ENCODE results near the gene TUBB1.
"Not testable (repeated sequence)": the region's sequence is repeated elsewhere in the genome, so short reads cannot be mapped to it uniquely, and the experiment has no call there.

The TUBB1 gene

DNA sequence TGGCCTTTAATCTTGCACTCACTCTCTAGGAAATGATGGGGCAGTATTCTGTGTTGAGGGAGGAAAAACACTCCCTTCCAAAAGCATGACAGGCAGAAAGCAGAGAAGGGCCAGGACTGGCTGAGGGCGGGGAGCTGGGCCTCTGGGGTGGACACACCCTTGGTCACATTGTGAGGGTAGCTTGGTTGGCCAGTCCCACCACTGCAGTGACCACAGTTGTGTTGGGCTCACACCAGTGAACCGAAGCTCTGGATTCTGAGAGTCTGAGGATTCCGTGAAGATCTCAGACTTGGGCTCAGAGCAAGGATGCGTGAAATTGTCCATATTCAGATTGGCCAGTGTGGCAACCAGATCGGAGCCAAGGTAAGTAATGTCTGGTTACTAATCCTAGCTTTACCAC is at the start of gene TUBB1:
TSS of gene TUBB1 (plus strand) at position 213 of the 400 bp plus-strand sequence. CDS start at position 307, 94 bp downstream.
- in situ Hi-C loops (cut with HindIII; ENCODE audit: low sequenced_read_pairs) = no loop called here

DNA sequence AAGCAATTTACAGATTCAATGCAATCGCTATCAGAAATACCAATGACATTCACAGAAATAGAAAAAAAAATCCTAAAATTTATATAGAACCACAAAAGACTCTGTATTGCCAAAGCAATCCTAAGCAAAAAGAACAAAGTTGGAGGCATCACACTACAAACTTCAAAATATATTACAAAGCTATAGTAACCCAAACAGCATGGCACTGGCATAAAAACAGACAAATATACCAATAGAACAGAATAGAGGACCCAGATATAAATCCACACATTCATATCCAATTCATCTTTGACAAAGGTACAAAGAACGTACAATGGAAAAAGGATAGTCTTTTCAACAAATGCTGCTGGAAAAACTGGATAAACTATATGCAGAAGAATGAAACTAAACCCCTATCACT is 49.8 kb upstream of the TUBB1 start:
- in situ Hi-C loops (cut with HindIII; ENCODE audit: low sequenced_read_pairs) = no loop called here

DNA sequence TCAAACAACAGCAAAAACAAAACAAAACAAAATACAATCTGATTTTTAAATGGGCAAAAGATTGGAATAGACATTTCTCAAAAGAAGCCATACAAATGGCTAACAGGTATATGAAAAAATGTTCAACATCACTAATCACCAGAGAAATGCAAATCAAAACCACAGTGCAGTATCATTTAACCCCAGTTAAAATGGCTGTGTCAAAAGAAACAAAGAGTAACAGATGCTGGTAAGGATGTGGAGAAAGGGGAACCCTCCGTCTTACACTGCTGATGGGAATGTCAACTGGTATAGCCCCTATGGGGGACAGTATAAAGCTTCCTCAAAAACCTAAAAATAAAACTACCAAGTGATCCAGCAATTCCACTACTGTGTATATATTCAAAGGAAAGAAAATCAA is 49.1 kb upstream of the TUBB1 start:
- in situ Hi-C loops (cut with HindIII; ENCODE audit: low sequenced_read_pairs) = loop anchor here (5.0 kb wide), 3 partner anchors 37 to 98 kb away; partner anchors contain the start of gene CTSZ

DNA sequence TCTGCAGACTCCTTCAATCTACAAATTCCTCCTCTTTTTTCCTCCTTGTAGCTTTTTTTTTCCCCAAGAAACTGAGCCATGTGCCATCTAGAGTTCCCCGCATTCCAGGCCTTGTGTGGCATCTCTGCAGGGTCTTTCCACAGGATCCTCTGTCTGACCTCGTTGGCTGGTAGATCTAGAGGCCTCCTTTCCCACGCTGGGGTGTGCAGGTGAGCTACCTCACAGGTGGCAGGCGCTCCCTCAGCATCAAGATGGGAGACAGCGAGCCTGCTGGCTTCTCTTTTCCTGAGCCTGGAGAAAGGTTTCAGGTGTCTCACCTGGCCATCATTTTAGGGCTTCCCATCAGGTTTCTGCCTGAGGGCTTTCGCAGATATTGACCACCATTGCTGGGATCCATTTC is 47.8 kb upstream of the TUBB1 start:
- in situ Hi-C loops (cut with HindIII; ENCODE audit: low sequenced_read_pairs) = loop anchor here (5.0 kb wide), 3 partner anchors 36 to 99 kb away; partner anchors contain the start of gene CTSZ

DNA sequence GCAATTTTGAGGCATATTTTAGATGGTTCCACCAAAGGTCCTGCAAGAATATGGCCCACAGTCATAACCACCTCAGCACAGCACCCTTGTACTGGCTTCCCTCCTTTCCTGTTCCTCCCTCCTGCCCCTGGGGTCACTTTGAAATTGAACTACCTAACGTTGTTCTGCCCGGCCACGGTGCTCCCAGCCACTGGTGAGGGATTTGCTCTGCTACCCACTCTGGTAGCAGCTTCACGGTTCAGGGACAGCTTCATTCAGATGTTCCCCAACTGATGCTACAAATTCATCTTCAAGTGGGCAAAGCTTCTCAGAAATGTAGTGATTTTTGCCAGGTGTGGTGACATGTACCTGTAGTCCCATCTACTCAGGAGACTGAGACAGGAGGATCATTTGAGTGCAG is 46.0 kb upstream of the TUBB1 start:
- in situ Hi-C loops (cut with HindIII; ENCODE audit: low sequenced_read_pairs) = loop anchor here (5.0 kb wide), 3 partner anchors 34 to 101 kb away; partner anchors contain the start of gene CTSZ

DNA sequence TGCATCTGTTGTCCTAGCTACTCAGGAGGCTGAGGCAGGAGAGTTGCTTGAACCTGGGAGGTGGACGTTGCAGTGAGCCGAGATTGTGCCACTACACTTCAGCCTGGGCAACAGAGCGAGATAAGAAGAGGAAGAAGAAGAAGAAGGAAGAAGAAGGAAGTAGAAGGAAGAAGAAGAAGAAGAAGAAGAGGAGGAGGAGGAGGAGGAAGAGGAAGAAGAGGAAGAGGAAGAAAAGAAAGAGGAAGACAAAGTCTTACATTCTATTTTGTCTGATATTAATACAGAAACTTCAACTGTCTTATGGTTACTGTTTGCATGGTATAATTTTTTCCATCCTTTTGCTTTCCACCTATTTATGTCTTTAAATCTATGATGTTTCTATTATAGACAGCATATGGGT is 45.4 kb upstream of the TUBB1 start:
- in situ Hi-C loops (cut with HindIII; ENCODE audit: low sequenced_read_pairs) = loop anchor here (5.0 kb wide), 3 partner anchors 33 to 102 kb away; partner anchors contain the start of gene CTSZ

DNA sequence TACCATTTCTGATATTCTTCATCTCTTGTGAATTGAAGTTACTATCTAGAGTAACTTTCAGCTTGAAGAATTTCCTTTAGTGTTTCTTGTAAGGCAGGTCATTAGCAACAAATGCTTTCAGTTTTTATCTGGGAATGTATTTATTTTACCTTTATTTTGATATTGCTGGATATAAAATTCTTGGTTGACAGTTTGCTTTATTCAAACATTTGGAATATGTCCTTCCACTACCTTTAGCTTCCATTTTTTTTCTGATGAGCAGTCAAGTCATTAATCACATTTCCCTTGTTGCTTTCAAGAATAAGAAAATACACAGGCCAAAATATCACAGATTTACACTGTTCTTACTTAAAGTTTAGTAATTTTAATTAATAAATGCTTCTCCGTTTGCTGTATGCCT is 43.9 kb upstream of the TUBB1 start:
- in situ Hi-C loops (cut with HindIII; ENCODE audit: low sequenced_read_pairs) = no loop called here

DNA sequence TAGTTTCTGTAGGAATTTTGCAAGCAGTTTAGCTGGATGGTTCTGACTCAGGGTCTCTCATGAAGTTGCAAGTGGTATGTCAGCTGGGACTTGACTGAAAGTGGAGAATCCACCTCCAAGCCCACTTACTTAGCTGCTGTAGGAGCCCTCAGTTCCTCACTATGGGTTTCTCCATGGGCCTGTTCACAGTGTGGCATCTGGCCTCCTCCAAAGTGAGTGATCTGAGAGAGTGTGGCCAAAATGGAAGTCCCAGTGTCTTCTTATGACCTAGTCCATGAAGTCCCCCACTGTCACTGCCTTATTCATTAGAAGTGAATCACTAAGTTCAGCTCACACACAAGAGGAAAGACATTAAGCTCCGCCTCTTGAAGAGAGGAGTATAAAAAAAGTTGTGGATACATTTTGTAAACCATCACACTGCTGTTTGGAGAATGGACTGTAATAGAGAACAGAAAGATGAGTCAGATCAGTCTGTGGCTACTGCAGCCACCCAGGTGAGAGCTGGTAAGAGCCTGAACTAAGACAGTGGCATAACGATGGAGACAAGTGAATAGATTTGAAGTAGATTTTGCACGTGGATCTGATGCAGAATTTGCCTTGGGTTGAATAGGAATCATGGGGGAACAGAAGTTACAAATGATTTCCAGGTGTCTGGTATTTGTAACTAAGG is 43.0 kb upstream of the TUBB1 start:
- in situ Hi-C loops (cut with HindIII; ENCODE audit: low sequenced_read_pairs) = no loop called here

DNA sequence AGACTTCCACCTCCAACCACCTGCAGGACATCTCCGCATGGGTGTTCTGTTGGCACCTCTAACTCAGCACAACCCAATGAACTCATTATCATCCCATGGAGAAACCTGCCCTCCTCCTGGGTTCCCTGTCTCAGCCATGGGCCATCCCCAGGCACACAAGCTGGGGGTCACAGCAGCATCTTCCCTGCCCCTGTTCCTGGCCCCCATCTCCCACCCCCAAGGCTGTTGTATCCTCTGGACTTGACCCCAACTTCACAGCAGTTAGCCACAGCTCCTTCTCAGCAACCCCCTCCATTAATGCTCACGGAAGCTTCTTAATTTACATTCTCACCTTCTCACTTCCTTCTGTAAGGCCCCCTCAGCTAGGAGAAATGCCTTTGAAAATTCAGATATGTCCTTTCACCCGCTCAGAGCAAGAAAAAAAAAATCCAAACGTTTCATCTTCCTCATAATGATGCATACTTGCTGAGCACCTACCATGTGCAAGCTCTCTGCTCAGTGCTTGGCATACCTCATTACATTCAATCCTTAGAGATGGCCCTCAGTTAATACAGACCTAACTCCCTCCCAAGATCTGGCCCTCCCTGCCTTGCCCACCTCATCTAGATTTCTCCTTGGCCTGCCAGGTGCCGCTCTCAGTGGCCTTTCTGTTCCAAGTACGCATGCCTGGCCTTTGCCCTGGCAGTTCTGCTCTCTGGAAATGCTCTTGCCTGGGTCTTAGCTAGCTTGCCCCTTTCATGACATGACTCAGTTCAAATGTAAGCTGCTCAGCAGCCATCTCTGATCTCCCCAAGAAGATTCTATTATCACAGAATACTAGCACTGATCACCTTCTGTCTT is 40.7 kb upstream of the TUBB1 start:
- in situ Hi-C loops (cut with HindIII; ENCODE audit: low sequenced_read_pairs) = no loop called here

DNA sequence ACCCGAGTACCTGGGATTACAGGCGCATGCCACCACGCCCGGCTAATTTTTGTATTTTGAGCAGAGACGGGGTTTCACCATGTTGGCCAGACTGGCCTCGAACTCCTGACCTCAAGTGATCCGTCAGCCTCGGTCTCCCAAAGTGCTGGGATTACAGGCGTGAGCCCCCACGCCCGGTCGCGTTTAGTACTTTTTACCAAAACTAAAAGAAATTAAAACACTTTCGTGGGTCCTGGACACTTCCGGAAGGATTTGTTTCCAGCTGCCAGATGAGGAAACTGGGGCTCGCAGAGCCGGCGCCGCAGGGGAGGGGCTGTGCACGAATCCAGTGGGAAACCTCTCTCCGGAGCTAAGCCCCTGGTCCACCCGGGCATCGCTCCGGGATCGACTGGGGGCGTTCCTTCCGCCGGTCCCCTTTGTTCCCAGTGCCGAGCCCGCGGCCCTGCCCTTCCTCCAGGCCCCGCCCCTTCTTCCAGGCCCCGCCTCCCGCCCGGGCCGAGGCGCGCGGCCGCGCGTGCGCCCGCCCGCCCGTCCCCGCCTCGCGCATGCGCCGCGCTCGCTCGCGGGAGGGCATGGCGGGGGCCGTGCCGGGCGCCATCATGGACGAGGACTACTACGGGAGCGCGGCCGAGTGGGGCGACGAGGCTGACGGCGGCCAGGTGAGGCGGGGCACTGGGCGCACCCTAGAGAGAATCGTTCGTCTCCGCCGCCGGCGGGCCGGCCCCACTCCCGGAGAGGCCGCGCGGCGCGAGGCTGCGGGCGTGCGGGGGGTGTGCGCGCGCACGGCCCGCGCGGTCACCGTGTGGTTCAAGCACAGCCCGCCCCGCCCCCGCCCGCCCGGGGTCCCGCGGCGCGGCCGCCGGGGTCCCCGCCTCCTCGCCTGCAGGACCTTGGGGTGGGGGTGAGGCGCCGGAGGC is 38.3 kb upstream of the TUBB1 start, which contains the start of gene NELFCD:
TSS of gene NELFCD (plus strand) at position 546 of the 917 bp plus-strand sequence. CDS start at position 600, 54 bp downstream.
- in situ Hi-C loops (cut with HindIII; ENCODE audit: low sequenced_read_pairs) = no loop called here

DNA sequence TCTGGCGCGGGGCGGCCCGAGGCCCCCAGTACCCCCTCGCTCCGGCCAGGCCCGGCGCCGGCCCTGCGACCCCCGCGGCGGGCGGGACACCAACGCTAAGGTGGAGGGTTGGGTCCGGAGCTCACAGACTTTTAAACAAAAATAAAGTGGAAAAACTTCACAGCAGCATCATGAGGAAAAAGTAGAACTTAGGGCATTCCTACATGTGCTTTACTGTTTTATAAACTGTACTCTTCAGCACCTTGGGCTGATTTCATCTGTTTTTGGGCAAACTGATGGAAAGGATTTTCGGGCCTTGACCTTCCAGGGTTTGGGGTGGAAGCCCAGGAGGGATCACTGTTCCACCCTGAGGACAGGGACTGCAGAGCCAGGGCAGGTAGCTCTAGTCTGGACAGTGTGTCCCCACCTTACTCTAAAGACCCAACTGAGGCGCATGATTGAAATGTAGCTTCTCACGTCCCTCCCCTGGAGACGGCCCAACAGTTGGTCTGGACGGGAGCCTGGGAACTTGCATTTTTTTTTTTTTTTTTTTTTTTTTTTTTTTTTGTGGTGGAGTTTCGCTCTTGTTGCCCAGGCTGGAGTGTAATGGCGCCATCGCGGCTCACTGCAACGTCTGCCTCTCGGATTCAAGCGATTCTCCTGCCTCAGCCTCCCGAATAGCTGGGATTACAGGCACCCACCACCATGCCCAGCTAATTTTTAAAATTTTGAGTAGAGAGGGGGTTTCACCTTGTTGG is 37.4 kb upstream of the TUBB1 start:
- in situ Hi-C loops (cut with HindIII; ENCODE audit: low sequenced_read_pairs) = no loop called here

DNA sequence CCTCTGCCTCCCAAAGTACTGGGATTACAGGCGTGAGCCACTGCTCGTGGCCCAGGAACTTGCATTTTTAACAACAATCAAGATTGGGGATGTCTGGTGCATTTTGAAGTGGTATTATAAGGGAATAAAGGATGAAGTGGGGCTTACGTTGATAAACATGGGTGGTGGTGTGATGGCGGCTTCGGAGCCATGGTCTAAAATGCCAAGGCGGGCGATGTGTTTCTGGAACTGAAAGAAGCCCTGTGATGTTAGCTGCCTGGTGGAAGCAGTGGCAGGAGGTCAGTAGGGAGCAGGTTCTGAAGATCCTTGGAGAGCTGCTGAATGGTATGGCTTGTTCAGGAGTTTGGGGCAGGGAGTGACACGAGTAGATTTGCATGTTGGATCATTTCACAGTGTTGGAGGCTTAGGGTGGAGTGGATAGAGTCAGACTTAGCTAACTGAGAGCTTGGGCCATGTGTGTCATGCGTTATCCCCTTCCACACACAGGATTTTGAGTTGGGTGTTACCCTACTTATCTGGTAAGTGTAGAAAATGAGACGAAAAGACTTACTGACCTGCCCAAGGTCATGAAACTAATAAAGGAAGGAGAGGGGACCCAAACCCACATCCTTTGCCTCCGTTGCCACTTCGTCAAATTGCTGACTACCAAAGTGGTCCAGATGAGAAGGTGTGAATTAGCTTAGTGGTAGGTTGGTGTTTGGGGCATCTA is 36.7 kb upstream of the TUBB1 start:
- in situ Hi-C loops (cut with HindIII; ENCODE audit: low sequenced_read_pairs) = no loop called here

DNA sequence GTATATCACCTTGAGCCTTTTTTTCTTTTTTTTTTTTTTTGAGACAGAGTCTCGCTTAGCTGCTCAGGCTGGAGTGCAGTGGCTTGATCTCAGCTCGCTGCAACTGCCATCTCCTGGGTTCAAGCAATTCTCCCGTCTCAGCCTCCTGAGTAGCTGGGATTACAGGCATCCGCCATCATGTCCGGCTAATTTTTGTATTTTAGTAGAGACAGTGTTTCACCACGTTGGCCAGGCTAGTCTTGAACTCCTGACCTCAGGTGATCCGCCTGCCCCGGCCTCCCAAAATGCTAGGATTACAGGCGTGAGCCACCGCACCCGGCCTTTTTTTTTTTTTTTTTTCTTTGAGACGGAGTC is 36.1 kb upstream of the TUBB1 start:
- in situ Hi-C loops (cut with HindIII; ENCODE audit: low sequenced_read_pairs) = not testable (repeated sequence)

DNA sequence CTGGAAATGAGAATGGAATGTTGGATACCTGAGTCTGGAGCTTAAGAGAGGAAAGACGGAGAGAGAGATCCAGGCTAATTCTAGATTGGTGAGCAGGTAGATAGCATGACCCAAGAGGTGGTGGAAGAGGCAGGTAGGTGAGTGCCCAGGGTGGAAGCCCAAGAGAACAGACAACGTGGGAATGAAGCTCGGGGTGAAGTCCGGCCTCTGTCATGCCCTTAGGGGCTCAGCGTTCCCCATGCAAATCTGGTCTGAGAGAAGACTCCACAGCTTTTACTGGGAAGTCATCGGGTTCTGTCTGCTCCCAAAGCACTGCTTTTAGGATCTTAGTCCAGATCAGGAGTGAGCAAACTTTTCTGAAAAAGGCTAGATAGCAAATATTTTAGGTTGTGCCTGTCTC is 34.5 kb upstream of the TUBB1 start:
- in situ Hi-C loops (cut with HindIII; ENCODE audit: low sequenced_read_pairs) = no loop called here

DNA sequence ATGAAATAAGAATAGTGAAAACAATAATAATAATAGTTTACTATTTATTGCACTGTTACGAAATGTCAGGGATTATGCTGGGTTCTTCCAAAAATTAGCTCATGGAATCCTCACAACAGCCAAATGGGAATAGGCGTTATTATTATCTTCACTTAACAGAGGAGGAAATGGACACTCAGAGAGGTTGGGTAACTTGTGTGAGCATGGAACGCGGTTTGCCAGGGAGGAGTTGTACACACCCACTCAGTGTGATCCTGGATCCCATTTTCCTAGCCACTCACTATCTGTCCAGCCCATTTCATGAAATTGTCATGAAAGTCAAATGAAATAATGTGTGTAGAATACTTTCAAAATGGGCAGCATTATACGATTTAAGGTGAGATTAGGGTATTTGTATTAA is 33.6 kb upstream of the TUBB1 start:
- in situ Hi-C loops (cut with HindIII; ENCODE audit: low sequenced_read_pairs) = no loop called here

DNA sequence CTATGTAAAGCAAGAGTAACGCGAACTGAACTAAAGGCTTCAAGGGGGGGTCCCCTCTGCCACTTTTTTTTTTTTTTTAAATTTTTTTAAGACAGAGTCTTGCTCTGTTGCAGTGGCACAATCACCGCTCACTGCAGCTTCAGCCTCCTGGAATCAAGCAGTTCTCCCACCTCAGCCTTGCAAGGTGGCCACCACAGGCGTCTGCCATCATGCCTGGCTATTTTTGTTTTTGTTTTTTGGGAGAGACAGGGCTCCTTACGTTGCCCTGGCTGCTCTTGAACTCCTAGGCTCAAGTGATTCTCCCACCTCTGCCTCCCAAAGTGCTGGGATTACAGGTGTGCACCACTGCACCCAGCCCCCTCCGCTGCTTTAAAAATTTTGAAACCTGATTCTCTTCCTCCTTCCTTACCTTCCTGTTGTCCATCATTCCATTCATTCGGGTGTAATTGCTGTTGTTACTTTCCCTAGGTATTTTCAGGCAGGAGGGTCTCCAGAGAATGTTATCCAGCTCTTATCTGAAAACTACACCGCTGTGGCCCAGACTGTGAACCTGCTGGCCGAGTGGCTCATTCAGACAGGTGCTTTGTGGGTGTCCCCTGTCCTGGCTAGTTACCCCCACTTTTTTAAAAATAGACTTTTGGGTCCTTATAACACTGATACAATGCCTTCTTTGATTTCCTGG is 32.8 kb upstream of the TUBB1 start:
- in situ Hi-C loops (cut with HindIII; ENCODE audit: low sequenced_read_pairs) = no loop called here

DNA sequence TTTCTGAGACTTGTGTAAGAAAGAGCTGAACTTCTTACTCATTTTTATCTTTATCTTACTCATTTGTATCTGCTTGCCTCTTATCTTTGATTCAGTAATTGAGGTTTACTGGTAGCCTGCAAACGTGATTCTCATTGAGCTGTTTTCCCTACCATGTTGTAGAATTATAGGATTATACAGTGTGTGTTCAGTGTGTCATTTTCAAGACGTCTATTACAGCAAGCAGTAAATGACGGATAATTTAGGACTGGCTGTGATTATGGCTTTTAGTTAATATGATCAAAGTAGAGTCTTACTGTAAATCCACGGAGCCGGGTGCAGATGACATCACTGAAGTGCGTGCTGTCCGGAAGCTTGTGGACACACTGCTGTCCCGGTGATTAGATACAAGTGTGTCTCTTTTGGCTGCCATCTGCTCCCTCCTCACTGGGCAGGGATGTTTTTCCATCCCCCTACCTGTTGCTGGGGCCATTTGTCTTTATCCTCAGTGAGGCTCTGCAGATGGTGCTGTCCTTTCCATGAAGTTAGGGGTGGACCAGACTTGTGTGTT is 32.2 kb upstream of the TUBB1 start:
- in situ Hi-C loops (cut with HindIII; ENCODE audit: low sequenced_read_pairs) = no loop called here

DNA sequence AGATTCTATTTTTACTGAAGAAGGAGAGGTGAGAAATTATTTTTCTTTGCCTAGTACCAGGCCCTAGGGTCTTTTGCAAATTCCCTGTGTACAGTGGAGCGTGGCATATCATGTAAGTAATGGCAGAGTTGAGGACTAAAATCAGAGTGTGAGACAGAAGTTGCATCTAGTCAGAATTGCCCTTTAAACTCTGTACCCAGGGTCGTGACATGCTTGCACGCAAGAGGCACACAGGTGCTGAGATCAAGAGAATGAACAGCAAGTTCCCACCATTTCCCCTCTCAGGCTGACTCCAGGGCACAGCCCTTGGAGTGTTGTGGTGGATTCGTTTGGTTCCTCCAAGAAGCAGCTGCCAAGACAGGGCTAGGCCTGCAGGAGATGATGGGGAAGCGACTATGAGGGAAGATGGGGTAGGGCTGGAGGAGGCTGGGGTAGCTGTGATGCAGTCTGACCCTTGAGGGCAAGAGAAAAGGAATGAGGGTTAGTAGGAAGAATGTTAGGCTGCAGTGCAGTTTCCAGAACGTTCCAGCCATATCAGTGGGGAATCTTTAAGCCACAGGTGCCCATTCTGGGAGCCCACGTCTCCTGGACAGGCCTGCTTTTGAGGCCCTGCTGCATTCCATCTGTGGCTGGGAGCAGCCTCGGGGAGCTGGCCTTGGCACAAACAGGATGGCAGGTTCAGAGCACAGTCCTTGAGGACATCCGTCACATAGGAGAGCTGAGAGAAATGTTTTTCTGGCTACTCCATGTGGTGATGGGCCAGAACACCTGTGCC is 31.3 kb upstream of the TUBB1 start:
- in situ Hi-C loops (cut with HindIII; ENCODE audit: low sequenced_read_pairs) = no loop called here
